ENCODE data around the gene MICAL2.

DNA sequence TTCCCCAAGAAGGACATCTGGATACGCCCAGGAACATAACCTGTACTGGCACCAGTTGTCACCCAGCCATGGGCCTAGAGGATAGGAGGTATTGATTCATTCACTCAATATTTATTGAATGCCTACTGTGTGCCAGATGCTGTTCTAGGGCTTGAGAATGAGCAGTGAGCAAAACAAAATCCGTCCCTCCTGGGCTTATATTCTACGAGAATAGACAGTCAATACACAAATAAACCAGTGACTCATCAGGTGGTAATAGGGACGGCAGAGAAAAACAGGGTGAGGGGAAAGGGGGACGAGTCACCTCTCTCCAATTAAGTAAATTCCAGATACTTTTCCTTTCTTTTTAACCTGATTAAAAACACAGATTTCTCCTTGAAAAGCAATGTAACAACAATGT lies 103.5 kb downstream of the MICAL2 start:
- TF ChIP-seq, protein P1, sequence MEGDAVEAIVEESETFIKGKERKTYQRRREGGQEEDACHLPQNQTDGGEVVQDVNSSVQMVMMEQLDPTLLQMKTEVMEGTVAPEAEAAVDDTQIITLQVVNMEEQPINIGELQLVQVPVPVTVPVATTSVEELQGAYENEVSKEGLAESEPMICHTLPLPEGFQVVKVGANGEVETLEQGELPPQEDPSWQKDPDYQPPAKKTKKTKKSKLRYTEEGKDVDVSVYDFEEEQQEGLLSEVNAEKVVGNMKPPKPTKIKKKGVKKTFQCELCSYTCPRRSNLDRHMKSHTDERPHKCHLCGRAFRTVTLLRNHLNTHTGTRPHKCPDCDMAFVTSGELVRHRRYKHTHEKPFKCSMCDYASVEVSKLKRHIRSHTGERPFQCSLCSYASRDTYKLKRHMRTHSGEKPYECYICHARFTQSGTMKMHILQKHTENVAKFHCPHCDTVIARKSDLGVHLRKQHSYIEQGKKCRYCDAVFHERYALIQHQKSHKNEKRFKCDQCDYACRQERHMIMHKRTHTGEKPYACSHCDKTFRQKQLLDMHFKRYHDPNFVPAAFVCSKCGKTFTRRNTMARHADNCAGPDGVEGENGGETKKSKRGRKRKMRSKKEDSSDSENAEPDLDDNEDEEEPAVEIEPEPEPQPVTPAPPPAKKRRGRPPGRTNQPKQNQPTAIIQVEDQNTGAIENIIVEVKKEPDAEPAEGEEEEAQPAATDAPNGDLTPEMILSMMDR (IDR thresholded peaks at IDR 0.05; ENCODE audit: low read depth, low read length), result no peak
- TF ChIP-seq EZH2phosphoT487 (IDR thresholded peaks at IDR 0.05; ENCODE audit: low read depth), result no peak
